Activated CD8-positive, alpha-beta memory T cell treated with anti-CD3 and anti-CD28 coated beads, Interleukin-2, amount 50 U/mL, for 48 hours (primary cell): Measurements from ENCODE around the gene IDI2.

Experiments
- DNase-seq: peaks from one replicate; pipeline ENCODE4 v3.0.0-alpha.2; 2020

Gene IDI2

GRCh38 chr10:1003884-1004670, 21.6 kb downstream of the IDI2 start:
- DNase-seq = no peak

- DNase-seq = no peak
Observed at GRCh38 chr10:1002425-1003006, 23.1 kb downstream of the IDI2 start.

- DNase-seq = peak; percentile 48
Observed at GRCh38 chr10:997266-998022, 28.2 kb downstream of the IDI2 start.

DNA sequence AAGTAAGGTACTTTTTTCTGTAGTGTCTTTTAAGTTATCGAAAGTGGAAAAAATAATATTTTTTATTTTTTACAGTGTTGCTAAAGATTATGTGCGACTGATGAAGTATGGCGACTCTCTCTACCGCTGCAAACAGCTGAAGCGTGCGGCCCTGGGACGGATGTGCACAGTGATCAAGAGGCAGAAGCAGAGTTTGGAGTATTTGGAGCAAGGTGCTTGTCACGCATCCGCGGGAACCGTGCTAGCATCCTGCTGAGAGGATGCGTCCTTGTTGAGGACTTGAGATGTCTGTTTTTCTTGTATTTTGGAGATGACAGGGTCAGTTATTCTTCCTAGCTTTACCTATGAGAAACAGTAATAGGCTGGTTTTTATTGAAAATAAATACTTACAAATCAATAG, 29.6 kb downstream of the IDI2 start:
- DNase-seq = peak; percentile 49

DNA sequence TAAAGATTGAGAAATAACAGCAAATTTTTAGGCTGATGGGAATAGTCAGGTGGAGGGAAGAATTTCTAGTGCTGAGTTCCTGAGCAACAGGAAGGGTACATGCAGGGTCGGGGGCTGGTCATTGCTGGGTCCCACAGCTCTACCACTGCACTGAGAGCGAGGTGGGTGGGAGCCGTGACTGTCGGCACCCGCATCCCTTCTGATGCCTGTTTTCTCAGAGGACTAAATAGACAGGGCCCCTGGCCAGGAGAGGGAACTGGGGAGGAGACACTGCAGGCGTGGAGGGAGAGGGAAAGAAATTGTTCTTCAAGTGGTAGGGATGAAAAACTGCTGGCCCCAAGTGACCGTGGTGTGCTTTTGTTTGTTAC, 30.1 kb downstream of the IDI2 start:
- DNase-seq = peak; percentile 45

- peak; percentile 43 for DNase-seq
Observed at GRCh38 chr10:994836-995558, 30.7 kb downstream of the IDI2 start.

DNA sequence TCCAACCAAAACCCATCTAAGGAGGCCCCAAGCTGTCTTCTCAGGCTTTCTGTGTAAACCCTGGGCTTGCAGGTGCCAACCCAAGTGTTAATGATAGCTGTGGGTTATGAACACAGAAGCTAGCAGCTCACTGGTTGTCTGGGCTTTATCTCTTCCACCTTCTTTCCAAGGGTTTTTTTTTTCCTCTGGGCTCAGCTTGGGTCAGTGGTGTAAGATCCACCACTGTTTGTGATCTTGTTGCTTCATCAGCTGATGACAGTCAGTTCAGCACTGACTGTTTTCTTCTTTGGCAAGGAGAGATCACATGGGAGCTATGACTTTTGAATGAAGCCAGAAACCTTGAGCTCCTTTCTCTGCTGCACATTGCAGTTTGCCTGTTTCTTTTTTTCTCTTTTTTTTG, 32.8 kb downstream of the IDI2 start:
- no peak for DNase-seq

DNA sequence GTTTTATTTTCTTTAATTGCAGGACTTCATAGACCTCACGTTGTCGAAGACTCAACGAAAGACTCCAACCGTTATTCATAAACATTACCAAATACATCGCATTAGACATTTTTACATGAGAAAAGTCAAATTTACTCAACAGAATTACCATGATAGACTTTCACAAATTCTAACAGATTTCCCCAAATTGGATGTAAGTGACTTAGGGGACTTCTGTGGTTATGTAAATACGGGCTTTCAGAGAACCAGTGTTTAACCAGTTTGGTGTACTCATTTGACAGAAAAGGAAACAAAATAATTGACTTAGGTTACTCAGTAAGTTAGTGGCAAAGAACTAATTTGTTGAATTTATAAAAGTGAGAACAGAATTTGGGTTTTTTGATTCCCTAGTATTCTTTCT, 33.2 kb downstream of the IDI2 start:
- no peak for DNase-seq

DNA sequence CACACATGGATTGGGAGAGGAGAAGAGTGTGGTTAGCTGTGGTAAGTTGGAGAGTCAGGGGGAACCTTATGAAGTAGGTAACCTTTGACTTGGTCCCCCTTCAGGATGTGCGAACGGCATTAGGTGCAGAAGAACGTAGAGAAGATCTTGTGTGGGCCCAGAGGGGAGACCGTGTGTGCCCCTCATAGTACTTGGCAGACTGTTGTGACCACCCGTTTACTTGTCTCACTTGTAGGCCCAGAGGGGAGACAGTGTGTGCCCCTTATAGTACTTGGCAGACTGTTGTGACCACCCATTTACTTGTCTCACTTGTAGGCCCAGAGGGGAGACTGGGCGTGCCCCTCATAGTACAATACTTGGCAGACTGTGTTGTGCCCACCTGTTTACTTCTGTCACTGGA, 34.9 kb downstream of the IDI2 start:
- DNase-seq = no peak

DNA sequence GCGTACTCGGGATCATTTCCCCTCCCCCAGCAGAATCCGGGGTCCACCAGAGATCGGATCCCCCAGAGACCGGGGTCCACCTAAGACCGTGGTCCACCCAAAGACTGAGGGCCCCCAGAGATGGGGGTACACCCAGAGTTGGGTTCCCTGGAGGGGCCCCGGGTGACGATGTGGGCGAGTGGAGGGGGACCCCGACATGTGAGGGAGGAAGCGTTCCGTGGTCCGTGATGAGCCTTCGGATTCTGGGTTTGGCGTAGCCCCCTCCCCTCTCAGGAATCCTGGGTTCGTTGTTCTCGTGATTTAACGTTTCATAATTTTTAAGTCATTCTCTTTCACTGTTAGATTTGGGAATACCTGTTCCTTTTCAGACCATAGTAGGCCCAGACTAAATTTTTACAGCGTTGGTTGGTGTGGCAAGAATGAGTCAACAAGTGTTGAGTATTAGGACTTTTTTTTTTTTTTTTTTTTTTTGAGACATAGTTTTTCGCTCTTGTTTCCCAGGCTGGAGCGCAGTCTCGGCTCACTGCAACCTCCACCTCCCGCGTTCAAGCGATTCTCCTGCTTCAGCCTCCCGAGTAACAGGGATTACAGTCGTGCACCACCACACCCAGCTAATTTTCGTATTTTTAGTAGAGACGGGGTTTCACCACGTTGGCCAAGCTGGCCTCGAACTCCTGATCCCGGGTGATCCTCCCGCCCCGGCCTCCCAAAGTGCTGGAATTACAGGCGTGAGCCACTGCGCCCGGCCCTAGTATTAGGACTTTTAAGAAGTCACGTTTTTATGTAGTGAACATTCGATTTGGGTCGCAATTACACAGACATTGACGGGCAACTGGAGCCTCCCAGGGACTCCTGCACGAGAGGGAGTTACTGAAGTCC, 36.8 kb downstream of the IDI2 start:
- DNase-seq = no peak

DNA sequence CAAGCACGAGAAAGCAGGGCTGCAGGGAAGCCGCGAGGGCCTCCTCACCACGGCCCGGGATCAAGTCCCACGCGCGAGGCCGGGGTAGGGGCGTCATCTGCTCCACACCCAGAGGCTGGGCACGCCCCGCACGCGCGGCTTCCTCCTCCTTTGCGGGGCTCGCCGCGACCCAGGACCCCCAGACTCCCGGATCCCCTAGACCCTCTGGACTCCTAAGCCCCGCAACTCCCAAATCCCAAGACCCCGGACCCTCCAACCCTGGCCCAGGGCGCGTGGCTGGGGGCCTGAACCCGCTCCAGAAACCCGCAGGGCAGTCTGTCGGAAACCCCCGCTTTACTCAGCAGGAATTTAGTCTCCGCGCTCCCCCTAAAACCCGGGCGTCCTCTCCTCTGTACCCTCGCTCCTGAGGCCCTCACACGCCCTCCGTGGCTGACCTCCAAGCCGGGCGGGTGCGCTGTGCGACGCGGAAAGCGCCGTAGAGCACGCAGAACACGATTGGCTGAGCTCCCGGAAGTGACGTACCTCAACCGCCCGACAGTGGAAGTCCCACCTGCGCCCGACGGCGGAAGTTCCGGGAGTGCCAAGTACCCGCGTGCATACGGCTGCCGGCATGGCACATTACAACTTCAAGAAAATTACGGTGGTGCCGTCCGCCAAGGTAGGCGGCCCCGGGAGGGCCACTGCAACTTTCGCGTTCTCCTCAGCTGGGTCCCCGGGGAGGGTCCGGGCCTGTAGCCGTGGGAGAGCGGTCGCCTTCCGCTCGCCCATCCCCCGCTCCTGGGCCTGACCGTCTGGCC, 37.6 kb downstream of the IDI2 start, which contains the start of gene GTPBP4:
GTPBP4 (plus strand) TSS at position 565 of the 797 bp plus-strand sequence; CDS start at position 611, 46 bp downstream.
- DNase-seq = peak; percentile 97

GRCh38 chr10:987620-987869, 38.1 kb downstream of the IDI2 start:
- no peak for DNase-seq

GRCh38 chr10:986881-987619, 38.6 kb downstream of the IDI2 start:
- DNase-seq = no peak

DNA sequence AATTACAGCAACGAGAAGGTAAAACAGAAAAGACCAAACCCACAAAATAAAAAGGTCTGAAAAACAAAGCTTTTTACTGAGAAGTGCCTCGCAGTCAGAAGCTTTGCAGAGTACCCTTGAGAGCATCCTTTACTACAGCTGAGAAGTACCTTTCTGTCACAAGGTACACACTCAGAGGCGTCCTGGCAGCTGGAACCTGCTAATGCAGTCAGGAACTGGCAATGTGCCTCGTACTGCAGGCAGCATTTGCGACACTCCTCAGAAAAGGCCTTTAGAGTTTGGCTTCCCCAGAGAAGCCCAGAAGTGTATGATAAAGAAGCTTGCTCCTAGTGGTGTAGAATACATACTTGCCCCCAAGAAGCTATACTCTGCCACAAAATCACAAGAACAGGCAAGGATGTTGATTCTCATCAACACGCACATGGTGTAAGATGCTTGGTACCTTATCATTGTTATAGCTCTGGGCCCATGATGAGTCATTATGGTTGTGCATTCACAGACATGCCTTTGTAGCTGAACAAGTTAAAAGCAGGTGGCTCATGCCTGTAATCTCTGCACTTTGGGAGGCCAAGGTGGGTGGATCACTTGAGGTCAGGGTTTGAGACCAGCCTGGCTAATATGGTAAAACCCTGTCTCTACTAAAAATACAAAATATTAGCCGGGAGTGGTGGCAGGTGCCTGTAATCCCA, 39.4 kb downstream of the IDI2 start:
- no peak for DNase-seq

- no peak for DNase-seq
Observed at GRCh38 chr10:985361-985760, 40.3 kb downstream of the IDI2 start.

DNA sequence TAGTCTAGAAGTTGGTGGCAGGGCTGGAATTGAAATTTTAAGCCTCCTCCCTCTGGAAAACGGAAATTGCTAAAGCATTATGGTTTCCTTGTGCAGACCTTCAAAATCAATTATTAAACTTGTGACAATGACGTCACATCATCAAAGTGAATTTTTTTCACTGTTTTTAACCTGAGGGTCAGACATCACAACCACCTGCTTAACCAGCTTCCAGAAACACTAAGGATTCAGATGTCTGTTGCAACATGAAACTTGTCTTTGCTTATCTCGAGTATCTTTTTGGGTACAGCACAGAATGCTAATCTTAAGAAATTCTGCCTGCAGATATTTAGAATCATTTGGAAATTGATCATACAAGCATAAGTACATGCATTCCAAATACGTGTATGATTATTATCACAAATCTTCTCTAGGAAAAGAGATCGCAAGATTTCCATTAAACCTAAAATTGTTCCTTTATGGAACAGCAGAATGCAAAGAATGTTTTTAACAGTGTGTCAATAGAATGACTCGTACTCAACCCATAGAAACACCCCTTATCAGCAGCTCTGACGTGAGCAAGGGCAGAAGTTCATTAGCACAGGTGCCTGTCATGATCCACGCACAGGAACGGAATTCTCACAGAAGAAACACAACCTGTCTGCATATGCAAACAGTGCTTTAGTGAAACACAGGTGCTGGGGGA, 41.5 kb downstream of the IDI2 start:
- no peak for DNase-seq

- no peak for DNase-seq
Observed at GRCh38 chr10:983401-983800, 42.3 kb downstream of the IDI2 start.

DNA sequence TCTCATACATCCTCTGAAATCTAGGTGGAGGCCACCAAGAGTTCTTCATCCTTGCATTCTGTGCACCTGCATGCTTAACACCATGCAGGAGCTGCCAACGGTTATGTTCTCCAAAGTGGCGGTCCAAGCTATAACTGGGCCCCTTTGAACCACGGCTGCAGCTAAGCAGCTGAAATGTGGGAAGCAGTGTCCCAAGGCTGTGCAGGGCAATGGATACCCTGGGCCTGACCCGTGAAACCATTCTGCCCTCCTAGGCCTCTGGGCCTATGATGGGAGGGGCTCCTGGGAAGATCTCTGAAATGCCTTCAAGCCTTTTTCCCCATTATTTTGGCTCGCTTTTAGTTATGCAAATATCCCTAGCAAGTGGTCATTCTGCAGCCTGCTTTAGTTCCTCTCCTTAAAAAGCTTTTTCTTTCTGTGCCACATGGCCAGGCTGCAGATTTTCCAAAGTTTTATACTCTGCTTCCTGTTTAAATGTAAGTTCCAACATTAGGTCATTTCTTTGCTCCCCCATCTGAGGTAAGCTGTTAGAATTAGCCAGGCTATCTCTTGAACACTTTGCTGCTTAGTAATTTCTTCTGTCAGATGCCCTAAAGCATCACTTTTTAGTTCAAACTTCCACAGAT, 45.1 kb downstream of the IDI2 start:
- no peak for DNase-seq

DNA sequence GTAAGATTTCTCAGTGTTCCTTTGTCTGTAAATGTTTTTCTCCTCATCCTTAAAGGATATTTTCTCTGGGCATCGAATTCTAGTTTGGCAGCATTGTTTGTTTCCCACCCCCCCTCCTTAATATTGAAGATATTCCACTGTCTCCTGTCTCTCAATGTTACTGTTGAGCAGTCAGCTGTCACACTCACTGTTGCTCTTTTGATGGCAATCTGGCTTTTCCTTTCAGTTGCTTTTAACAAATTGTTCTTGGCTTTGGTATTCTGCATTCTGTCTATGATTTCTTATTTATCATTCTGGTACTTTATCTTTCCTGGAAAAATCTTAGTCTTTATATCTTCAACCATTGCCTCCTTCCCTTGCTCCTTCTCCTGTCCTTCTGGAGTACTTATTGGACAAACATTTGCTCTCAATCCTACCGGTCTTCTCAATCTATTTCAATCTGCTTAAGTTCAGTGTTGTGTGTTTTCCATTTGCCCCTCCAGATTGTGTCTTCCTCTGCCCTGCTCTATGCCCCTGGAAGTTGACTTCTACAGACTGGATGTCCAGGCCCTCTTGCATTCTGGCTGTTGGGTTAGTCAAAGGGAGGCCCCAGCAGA, 46.7 kb downstream of the IDI2 start:
- DNase-seq = no peak
